GM19043 (cell line): ENCODE results near the gene NOS1AP.

Experiments used
- ATAC-seq: cut with Tn5 transposase; IDR thresholded peaks from one replicate; pipeline ENCODE4 v1.9.1; 2021; ENCODE audit warnings: low read depth; ENCODE audit not compliant: unreplicated experiment

The NOS1AP gene

DNA sequence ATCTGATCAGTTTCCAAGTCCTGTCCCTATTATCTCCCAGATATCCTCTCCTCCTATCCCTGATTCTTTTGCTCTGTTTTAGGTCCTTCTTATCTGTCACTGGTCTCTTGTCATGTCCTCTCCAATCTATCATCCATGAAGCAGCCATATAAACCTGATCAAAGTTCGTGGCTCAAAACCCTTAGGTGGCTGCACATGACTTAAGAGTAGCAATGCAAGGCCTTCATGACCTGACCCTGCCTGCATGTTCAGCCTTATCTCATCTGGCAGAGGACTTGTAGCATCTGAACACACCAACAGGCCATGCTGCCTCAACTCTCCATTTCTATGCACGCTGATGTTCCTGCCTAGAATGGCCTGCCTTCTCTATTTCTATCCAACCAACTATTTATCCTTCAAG is 65.2 kb downstream of the NOS1AP start:
- no peak for ATAC-seq

GRCh38 chr1:162135271-162135775 is 65.8 kb downstream of the NOS1AP start:
- no peak for ATAC-seq

GRCh38 chr1:162136760-162137159 is 67.3 kb downstream of the NOS1AP start:
- ATAC-seq, result no peak

- ATAC-seq, result no peak
These were observed 67.9 kb downstream of the NOS1AP start for GRCh38 chr1:162137179-162137960.

- ATAC-seq, result no peak
These were observed 68.6 kb downstream of the NOS1AP start for GRCh38 chr1:162138112-162138511.

DNA sequence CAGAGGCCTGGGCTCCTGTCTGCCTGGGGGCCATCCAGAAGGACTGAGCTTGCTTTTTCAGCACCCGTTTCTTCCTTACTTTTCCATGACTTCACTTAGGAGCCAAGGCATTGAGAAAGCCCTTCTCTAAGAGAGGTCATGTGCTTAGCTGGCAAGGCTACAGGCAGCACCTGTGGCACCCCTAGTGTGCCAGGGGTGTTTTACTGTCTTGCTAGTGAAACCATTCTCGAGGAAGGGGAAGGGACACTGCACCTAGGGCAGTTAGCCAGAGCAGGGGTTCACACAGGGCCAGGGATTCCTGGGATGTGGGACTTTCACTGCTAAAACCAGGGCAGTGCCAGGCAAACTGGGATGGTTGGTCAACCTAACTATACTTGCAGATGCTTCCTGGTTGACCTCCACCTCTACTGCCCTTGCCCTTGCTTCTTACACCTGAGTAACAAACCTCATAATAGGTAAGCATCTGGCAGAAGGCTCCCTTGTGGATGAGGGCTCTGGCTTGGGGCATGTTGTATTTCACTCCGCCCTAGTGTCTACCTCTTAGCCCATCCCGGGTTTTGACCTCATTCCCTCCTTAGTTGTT is 69.2 kb downstream of the NOS1AP start:
- ATAC-seq, result no peak

DNA sequence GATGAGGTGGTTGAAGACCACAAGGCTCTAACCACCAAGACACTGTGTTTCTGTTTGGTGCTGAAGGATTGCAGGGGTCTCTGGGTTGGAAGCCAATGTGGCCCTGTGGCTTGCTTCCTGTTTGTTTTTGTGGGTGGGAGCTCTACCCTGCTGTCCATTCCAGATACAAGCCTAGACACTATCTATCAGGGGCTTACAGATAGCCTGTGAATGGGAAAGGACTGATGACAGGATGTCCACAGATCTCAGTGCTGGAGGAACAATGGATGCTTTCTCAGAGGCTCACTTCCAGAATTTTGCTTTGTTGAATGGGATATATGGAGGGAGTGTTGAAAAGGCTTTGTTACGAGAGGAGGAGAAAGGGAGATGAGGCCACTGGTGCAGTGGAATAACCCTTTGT is 69.7 kb downstream of the NOS1AP start:
- no peak for ATAC-seq

DNA sequence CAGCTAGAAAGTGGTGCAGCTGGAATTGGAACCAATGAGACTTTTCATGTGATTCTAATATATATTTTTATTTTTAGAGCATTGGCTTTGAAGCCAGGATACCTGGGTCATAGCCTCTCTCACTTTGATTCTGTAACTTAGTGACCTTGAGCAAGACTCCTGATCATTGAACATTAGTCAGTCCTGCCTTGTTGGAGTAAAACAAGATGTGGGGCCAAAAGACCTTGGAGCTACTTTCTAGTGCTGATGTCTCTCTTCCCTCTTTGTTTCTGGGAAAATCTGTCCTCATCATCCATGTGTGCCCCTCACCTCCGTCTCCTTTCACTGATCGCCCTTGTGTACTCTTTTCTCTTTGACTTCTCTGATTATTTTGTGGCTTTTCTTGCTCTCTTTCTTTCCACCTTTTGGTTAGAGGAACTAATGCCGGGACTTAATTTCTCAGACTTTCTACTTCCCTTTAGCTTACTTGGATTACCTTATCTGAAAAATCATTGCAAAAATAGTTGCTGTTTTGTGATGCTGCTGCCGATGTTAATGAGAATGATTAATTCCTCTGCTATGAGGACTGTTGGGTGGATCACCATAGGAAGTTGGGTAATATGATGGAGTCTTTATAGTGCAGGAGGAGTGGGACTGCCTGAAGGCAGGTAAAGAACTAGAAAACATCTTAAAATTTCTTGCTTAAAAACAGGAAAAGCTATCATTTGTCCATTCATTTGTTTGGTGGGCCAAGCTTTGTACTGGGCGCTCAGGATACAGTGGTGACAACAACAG is 72.0 kb downstream of the NOS1AP start:
- no peak for ATAC-seq

DNA sequence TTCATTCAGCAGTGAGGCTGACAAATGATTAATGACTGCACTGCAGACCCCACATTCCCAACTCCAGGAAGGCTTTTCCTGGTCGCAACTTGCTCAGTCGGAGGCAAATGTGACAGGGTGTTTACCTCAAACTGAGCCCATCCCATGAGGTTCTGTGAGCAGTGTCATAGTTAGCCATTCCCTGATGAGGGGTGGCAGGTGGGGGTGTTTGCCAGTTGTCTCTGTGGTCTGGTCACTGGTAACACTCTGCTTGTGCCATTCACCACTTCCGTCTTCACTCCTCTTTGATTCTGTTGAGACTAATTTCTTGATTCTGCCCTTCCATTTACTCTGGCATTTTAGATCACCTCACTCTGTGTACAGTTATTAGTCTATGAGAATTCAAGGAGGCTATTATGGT is 73.5 kb downstream of the NOS1AP start:
- no peak for ATAC-seq

GRCh38 chr1:162144268-162144667 is 74.8 kb downstream of the NOS1AP start:
- ATAC-seq, result no peak

- ATAC-seq, result no peak
These were observed 75.4 kb downstream of the NOS1AP start for GRCh38 chr1:162144853-162145252.

- ATAC-seq, result no peak
These were observed 75.9 kb downstream of the NOS1AP start for GRCh38 chr1:162145280-162145965.

DNA sequence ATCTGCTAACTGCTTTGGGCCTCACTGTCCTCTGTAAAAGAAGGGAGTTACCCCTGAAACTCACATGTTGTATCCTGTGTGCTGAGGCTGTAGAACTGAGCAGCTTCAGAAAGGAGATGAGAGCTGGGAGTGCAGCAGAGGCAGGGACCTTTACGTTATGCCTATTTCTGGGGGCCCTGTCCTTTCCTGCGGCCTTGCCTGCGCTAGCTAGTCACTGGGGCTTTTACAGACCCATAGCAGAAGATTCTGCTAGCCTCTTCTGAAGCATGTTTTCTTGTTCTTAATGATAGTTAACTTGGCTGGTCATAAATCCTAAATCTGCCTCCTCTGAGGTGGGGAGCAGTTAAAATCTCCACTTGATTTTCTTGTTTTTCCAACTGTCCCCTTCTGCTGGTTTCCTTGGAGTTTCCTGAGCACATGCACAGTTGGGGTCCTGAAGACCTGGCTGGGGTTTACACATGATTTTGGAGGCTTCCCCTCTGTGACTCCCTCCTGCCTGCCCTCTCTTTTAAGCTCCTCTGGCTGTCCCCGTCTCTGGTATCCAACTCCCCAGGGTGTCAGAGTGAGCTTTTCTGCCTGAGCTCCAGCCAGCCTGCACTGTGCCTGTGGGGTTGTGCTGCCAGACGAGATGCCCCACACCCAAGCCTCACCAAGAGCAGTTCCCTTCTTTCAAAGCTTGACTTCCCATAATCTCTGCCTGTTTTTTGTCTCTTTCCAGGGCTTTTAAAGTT is 76.6 kb downstream of the NOS1AP start:
- no peak for ATAC-seq

DNA sequence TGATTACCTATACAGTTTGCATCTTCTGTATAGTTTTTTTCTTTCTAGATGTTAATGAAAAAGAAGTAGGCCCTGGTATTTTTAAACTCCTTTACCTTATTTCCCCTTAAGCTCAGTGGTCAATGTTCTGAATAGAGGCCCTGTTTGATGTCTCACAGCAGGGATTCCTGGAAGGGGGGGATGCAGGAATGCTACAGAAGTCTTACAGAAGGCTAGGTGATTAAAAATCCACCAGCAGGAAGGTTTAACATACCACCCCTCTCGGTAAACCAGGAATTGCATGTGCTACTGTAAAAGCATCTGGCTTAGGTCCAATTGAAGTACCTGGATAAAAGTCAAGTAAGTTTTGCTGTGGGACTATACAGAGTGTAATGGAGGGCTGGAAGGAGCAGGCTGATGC is 78.3 kb downstream of the NOS1AP start:
- no peak for ATAC-seq

GRCh38 chr1:162150112-162150511 is 80.6 kb downstream of the NOS1AP start:
- no peak for ATAC-seq

GRCh38 chr1:162151900-162152829 is 82.7 kb downstream of the NOS1AP start:
- ATAC-seq, result no peak

GRCh38 chr1:162153374-162153773 is 83.9 kb downstream of the NOS1AP start:
- ATAC-seq, result no peak

DNA sequence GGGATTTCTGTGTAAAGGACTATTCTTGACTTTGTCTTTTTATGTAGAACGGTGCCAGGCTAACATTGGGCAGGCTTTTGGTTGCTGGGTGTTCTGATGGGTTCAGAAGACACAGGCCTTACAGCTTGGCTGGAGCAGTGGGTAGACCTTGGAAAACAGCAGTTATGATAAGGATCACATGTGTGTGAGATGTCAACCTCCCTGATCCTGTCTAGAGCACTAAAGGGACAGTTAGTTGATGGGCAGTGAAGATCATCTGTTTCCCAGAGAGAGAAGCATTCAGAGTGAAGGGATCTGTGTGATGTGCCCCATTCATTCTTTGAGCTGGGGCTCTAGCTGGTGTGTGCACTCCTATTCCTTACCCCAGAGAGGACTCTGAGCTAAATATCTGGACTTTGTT is 88.0 kb downstream of the NOS1AP start:
- no peak for ATAC-seq

DNA sequence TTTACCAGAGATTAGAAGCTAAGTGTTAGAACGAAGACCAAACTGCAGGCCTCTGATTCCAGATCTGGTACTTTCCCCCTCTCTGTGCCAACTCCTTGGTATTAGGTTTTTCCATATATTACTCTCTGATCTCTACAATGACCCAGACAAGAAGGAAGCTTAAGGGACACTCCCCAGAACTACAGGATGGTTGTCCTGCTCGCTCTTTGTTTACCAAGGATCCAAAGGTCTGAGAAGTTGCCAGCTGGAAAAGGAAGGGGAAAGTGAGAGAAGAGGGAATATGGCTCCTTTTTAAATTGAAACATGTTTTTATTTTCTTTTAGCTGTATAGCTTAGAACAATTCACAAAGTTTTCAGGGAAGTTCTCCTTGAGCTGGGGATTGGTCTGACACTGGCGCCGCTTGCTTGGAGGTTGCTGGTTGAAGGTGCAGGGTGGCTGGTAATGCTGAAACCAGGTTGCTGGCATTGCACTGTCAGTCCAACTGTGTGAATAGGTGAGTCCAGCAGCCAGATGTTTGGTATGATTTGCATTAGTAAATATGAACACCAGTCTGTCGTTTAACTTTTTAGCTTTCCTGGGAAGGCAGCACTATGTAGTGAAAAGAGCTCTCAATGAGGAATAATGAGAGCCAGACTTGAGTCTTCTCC is 89.3 kb downstream of the NOS1AP start:
- no peak for ATAC-seq
